ENCODE measurements around the gene PHAF1.

PHAF1 gene

DNA sequence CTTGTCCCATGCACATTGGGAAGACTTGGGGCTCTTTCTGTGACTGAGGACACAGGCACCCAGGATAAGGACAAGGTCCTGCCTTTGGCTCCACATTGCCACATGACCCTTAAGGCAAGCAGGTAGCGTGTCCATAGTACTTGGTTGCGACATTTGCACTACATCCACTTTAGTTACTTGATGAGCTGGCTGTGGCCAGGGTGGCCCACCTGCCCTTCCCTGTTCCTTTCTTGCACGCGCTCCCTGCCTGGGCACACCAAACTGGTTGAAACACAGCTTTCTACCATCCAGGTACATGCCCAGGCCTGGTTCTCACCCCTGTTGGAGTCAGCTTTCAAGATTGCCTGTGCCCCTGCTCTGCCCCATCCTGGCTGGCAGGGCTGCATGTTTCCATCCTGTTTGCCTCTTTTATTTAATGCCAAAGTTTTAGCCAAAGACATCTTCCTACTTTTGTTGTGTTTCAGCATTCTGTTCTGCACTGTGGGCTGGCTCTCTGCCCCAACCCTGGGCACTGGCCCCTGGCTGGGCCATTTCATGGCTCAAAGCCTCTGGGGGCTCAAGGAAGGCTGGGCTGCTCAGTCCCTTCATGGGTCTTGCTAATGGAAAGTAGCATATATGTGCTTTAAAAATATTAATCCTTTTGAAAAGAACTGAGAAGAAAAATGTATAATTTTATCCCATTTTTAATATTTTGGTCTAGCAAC is 37.8 kb downstream of the PHAF1 start:
- Histone ChIP-seq H3K4me3 (ENCODE audit: severe bottlenecking) (no peak overlapping the region), H3K27me3 (ENCODE audit: insufficient read depth, poor library complexity, severe bottlenecking) (no peaks in the 10 kb centered on the region), H3K9me3 (ENCODE audit: severe bottlenecking) (no peaks in the 10 kb centered on the region), H3K27ac (ENCODE audit: poor library complexity, severe bottlenecking) (peak overlapping the region; percentile 9), H3K4me1 (ENCODE audit: insufficient read depth, poor library complexity, severe bottlenecking) (no peaks in the 10 kb centered on the region), H3K36me3 (ENCODE audit: low read depth) (peaks cover 50% of the 10 kb centered on the region)
- no peak for DNase-seq (ENCODE audit: low spot score)
- TF ChIP-seq, protein P1, sequence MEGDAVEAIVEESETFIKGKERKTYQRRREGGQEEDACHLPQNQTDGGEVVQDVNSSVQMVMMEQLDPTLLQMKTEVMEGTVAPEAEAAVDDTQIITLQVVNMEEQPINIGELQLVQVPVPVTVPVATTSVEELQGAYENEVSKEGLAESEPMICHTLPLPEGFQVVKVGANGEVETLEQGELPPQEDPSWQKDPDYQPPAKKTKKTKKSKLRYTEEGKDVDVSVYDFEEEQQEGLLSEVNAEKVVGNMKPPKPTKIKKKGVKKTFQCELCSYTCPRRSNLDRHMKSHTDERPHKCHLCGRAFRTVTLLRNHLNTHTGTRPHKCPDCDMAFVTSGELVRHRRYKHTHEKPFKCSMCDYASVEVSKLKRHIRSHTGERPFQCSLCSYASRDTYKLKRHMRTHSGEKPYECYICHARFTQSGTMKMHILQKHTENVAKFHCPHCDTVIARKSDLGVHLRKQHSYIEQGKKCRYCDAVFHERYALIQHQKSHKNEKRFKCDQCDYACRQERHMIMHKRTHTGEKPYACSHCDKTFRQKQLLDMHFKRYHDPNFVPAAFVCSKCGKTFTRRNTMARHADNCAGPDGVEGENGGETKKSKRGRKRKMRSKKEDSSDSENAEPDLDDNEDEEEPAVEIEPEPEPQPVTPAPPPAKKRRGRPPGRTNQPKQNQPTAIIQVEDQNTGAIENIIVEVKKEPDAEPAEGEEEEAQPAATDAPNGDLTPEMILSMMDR (IDR thresholded peaks at IDR 0.05; ENCODE audit: poor library complexity, severe bottlenecking), result no peak
- ATAC-seq (ENCODE audit: low read depth), result no peak

DNA sequence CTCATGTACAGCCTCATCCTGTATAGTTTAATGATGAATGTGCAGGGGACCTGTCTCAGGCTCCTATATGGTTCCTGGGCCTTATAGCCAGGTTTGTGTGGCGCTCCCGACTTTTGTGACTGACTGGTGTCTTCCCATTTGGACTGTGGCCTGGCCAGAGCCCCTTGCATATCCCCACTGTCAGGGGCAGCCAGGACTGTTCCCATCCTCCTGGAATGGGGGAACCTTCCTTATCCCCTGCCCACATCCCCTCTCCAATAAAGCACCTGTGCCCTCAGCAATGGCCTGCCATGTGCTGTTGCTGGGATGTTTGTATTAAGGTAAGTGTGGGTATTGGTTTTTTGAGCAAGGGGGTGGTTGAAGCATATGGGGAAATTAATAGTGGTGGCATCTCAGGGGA is 38.5 kb downstream of the PHAF1 start:
- Histone ChIP-seq H3K36me3 (ENCODE audit: low read depth) (peaks cover 44% of the 10 kb centered on the region), H3K4me3 (ENCODE audit: severe bottlenecking) (no peak overlapping the region), H3K27me3 (ENCODE audit: insufficient read depth, poor library complexity, severe bottlenecking) (no peaks in the 10 kb centered on the region), H3K9me3 (ENCODE audit: severe bottlenecking) (no peaks in the 10 kb centered on the region), H3K27ac (ENCODE audit: poor library complexity, severe bottlenecking) (peak overlapping the region; percentile 9), H3K4me1 (ENCODE audit: insufficient read depth, poor library complexity, severe bottlenecking) (no peaks in the 10 kb centered on the region)
- DNase-seq (ENCODE audit: low spot score), result no peak
- no peak for ATAC-seq (ENCODE audit: low read depth)
- TF ChIP-seq, protein P1 (IDR thresholded peaks at IDR 0.05; ENCODE audit: poor library complexity, severe bottlenecking), result no peak

DNA sequence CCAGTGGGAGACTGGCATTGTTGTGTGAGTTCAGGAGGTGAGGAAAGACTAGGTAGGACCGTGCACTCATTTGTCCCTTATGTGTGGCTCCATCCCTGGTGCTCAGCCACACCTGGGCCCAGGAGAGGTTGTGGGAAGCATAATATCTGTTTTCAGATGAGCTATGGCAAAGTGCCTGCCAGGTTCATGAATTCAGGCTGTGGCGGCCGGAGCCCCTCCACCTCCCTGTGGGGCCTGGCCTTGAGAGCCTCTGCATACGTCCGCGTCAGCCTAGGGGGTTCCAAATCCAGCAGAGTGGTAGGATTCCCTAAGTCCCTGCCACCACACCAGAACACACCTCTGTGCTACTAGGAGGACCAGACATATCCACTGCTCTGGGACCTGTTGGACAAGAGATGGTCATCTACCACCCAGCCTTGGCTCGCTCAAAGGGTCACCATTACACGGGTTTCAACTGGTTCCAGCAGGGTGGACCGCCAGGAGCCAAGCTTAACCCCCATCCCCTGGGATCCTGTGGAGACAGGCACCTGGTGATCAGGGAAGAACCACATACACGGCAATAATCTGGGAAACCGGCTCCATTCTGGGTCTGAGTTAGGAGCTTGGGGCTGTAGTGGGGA is 39.0 kb downstream of the PHAF1 start:
- H3K27ac ChIP-seq (ENCODE audit: poor library complexity, severe bottlenecking), result no peak overlapping the region
- peaks cover 39% of the 10 kb centered on the region for H3K36me3 ChIP-seq (ENCODE audit: low read depth)
- H3K4me3 ChIP-seq (ENCODE audit: severe bottlenecking), result no peak overlapping the region
- ATAC-seq (ENCODE audit: low read depth) (no peak), DNase-seq (ENCODE audit: low spot score) (no peak)
- no peaks in the 10 kb centered on the region for H3K9me3 ChIP-seq (ENCODE audit: severe bottlenecking)
- no peaks in the 10 kb centered on the region for H3K4me1 ChIP-seq (ENCODE audit: insufficient read depth, poor library complexity, severe bottlenecking)
- no peaks in the 10 kb centered on the region for H3K27me3 ChIP-seq (ENCODE audit: insufficient read depth, poor library complexity, severe bottlenecking)
- TF ChIP-seq, protein P1 (IDR thresholded peaks at IDR 0.05; ENCODE audit: poor library complexity, severe bottlenecking), result no peak

DNA sequence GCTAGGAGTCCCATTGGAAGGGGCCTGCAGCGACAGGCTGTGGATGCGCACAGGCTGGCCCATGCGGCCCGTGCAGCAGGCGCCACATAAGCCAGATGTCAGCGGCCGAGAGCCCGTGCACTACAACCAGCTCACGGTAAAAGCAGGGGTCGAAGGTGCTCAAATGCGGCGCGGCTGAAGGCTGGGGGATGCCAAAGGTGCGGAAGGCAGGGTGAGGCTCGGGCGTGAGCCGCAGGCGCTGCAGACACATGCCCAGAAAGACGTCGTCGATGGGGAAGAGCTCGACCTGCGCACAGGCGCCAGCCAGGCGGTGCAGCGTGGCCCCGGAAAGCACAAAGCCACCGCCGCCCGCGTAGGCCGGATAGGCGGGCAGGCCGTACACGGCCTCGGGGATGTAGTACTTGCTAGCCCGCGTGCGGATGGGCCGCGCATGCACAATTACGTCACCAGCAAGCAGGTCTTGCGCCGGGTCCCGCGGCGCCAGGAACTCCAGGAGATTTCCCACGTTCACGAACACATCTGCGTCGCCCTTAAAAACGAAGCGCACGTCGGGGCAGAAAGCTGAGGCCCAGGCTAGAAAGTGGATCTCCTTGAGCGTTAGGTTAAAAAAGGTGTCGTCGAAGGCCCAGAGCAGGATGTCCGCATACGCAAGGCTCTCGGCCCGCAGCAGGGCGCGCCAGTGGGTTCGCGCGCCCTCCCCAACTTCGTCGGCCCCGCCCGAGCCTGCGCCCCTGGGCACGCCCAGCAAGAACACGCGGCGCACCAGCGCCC is 39.7 kb downstream of the PHAF1 start:
- ATAC-seq (ENCODE audit: low read depth) (no peak), DNase-seq (ENCODE audit: low spot score) (no peak)
- peaks cover 36% of the 10 kb centered on the region for H3K36me3 ChIP-seq (ENCODE audit: low read depth)
- no peak overlapping the region for H3K27ac ChIP-seq (ENCODE audit: poor library complexity, severe bottlenecking)
- H3K9me3 ChIP-seq (ENCODE audit: severe bottlenecking), result no peaks in the 10 kb centered on the region
- TF ChIP-seq, protein P1 (IDR thresholded peaks at IDR 0.05; ENCODE audit: poor library complexity, severe bottlenecking), result no peak
- peak overlapping the region; percentile 57 for H3K4me3 ChIP-seq (ENCODE audit: severe bottlenecking)
- H3K4me1 ChIP-seq (ENCODE audit: insufficient read depth, poor library complexity, severe bottlenecking), result no peaks in the 10 kb centered on the region
- no peaks in the 10 kb centered on the region for H3K27me3 ChIP-seq (ENCODE audit: insufficient read depth, poor library complexity, severe bottlenecking)
